IPS-18a (cell line): ENCODE results near the gene MARCHF10.

ENCODE experiments used
- H3K27ac ChIP-seq: one replicate; pipeline ENCODE4 v1.5.1; 2013; ENCODE audit warnings: low read length
- H3K27me3 ChIP-seq: one replicate; pipeline ENCODE4 v1.6.1; 2013; ENCODE audit warnings: mild to moderate bottlenecking, low read length; ENCODE audit not compliant: control insufficient read depth, insufficient read depth
- H3K36me3 ChIP-seq: one replicate; pipeline ENCODE4 v1.6.1; 2013; ENCODE audit warnings: low read depth, low read length; ENCODE audit not compliant: control insufficient read depth
- H3K4me1 ChIP-seq: one replicate; pipeline ENCODE4 v1.6.1; 2013; ENCODE audit warnings: low read depth, low read length; ENCODE audit not compliant: control insufficient read depth
- H3K4me3 ChIP-seq: one replicate; pipeline ENCODE4 v1.5.1; 2013; ENCODE audit warnings: low read length
- H3K9ac ChIP-seq: one replicate; pipeline ENCODE4 v1.6.1; 2013; ENCODE audit warnings: mild to moderate bottlenecking, low read length, moderate library complexity
- H3K9me3 ChIP-seq: one replicate; pipeline ENCODE4 v1.6.1; 2013; ENCODE audit warnings: low read depth, low read length; ENCODE audit not compliant: control insufficient read depth

The MARCHF10 gene

GRCh38 chr17:62666061-62666800 lies 141.9 kb downstream of the MARCHF10 start:
- no peak overlapping the region for H3K9ac ChIP-seq

GRCh38 chr17:62665599-62665998 lies 142.5 kb downstream of the MARCHF10 start:
- H3K27ac ChIP-seq = no peak overlapping the region
- H3K4me1 ChIP-seq = no peaks in the 10 kb centered on the region
- H3K9ac ChIP-seq = no peak overlapping the region
- no peaks in the 10 kb centered on the region for H3K27me3 ChIP-seq
- no peaks in the 10 kb centered on the region for H3K9me3 ChIP-seq
- no peak overlapping the region for H3K4me3 ChIP-seq
- no peaks in the 10 kb centered on the region for H3K36me3 ChIP-seq

More at GRCh38 chr17:62666061-62666800, 141.9 kb downstream of the MARCHF10 start:
- no peak overlapping the region for H3K27ac ChIP-seq
- no peak overlapping the region for H3K4me3 ChIP-seq
- H3K9me3 ChIP-seq = no peaks in the 10 kb centered on the region
- H3K4me1 ChIP-seq = no peaks in the 10 kb centered on the region
- H3K36me3 ChIP-seq = no peaks in the 10 kb centered on the region
- no peaks in the 10 kb centered on the region for H3K27me3 ChIP-seq

GRCh38 chr17:62664336-62665120 lies 143.6 kb downstream of the MARCHF10 start:
- Histone ChIP-seq H3K9me3 (no peaks in the 10 kb centered on the region), H3K4me1 (no peaks in the 10 kb centered on the region), H3K27ac (no peak overlapping the region), H3K4me3 (no peak overlapping the region), H3K27me3 (no peaks in the 10 kb centered on the region), H3K36me3 (no peaks in the 10 kb centered on the region), H3K9ac (no peak overlapping the region)

GRCh38 chr17:62663304-62663703 lies 144.8 kb downstream of the MARCHF10 start:
- no peaks in the 10 kb centered on the region for H3K27me3 ChIP-seq
- H3K4me3 ChIP-seq = no peak overlapping the region
- no peaks in the 10 kb centered on the region for H3K4me1 ChIP-seq
- H3K27ac ChIP-seq = no peak overlapping the region
- H3K9me3 ChIP-seq = no peaks in the 10 kb centered on the region
- H3K9ac ChIP-seq = no peak overlapping the region
- H3K36me3 ChIP-seq = no peaks in the 10 kb centered on the region

- Histone ChIP-seq H3K9ac (no peak overlapping the region), H3K4me3 (no peak overlapping the region), H3K36me3 (no peaks in the 10 kb centered on the region), H3K4me1 (no peaks in the 10 kb centered on the region), H3K27ac (no peak overlapping the region), H3K9me3 (no peaks in the 10 kb centered on the region), H3K27me3 (no peaks in the 10 kb centered on the region)
Measured at GRCh38 chr17:62662855-62663254, 145.3 kb downstream of the MARCHF10 start.

GRCh38 chr17:62661337-62661736 lies 146.8 kb downstream of the MARCHF10 start:
- Histone ChIP-seq H3K4me1 (no peaks in the 10 kb centered on the region), H3K9ac (no peak overlapping the region), H3K27ac (no peak overlapping the region), H3K9me3 (no peaks in the 10 kb centered on the region), H3K27me3 (no peaks in the 10 kb centered on the region), H3K4me3 (no peak overlapping the region), H3K36me3 (no peaks in the 10 kb centered on the region)

GRCh38 chr17:62660629-62661118 lies 147.4 kb downstream of the MARCHF10 start:
- no peaks in the 10 kb centered on the region for H3K36me3 ChIP-seq
- H3K4me1 ChIP-seq = no peaks in the 10 kb centered on the region
- H3K4me3 ChIP-seq = no peak overlapping the region
- H3K27ac ChIP-seq = no peak overlapping the region
- H3K9me3 ChIP-seq = no peaks in the 10 kb centered on the region
- H3K9ac ChIP-seq = no peak overlapping the region
- no peaks in the 10 kb centered on the region for H3K27me3 ChIP-seq

GRCh38 chr17:62658136-62658920 lies 149.8 kb downstream of the MARCHF10 start:
- no peak overlapping the region for H3K9ac ChIP-seq
- no peaks in the 10 kb centered on the region for H3K36me3 ChIP-seq
- H3K9me3 ChIP-seq = no peaks in the 10 kb centered on the region
- no peaks in the 10 kb centered on the region for H3K27me3 ChIP-seq
- H3K27ac ChIP-seq = no peak overlapping the region
- H3K4me1 ChIP-seq = peaks cover 9% of the 10 kb centered on the region
- H3K4me3 ChIP-seq = no peak overlapping the region

GRCh38 chr17:62657690-62658089 lies 150.4 kb downstream of the MARCHF10 start:
- Histone ChIP-seq H3K27me3 (no peaks in the 10 kb centered on the region), H3K4me3 (no peak overlapping the region), H3K27ac (no peak overlapping the region), H3K4me1 (peaks cover 10% of the 10 kb centered on the region), H3K9ac (no peak overlapping the region), H3K36me3 (no peaks in the 10 kb centered on the region), H3K9me3 (no peaks in the 10 kb centered on the region)

- Histone ChIP-seq H3K4me3 (no peak overlapping the region), H3K27me3 (peaks cover under 1% of the 10 kb centered on the region), H3K27ac (no peak overlapping the region), H3K4me1 (peaks cover 11% of the 10 kb centered on the region), H3K9me3 (no peaks in the 10 kb centered on the region), H3K9ac (no peak overlapping the region), H3K36me3 (no peaks in the 10 kb centered on the region)
Measured at GRCh38 chr17:62657145-62657665, 150.9 kb downstream of the MARCHF10 start.

- H3K9me3 ChIP-seq = no peaks in the 10 kb centered on the region
Measured at GRCh38 chr17:62656446-62656845, 151.7 kb downstream of the MARCHF10 start.

More at GRCh38 chr17:62656446-62656845, 151.7 kb downstream of the MARCHF10 start:
- H3K4me3 ChIP-seq = no peak overlapping the region
- H3K4me1 ChIP-seq = peaks cover 15% of the 10 kb centered on the region
- H3K27ac ChIP-seq = no peak overlapping the region
- no peaks in the 10 kb centered on the region for H3K36me3 ChIP-seq
- H3K9ac ChIP-seq = no peak overlapping the region
- H3K27me3 ChIP-seq = peaks cover 8% of the 10 kb centered on the region
